ENCODE results near the gene RNGTT. TPM values are rescaled to one million over a fixed set of nuclear protein-coding genes. Genes with fewer than 3 reads are reported as not detected.

Gene RNGTT
- total RNA-seq, 2 donors from 2014 or later = 13.5 to 20.5 TPM

DNA sequence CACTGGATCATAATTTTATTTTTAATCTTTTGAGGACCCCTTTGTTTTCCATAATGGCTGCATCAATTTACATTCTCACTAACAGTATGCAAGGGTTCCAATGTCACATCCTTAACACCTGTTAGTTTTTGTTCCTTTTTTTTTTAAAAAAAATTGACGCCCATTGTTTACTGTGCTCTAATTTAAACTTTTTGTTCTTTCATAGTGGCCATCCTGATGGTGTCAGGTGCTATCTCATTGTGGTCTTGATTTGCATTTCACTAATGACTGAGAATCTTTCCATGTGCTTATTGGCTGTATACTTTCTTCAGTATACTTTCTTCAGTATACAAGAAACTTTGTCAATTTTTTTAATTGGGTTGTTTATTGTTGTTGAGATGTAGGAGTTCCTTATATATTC lies 347.0 kb downstream of the RNGTT start:
- Histone ChIP-seq H3K4me3 (no peak overlapping the region), H3K9me3 (no peaks in the 10 kb centered on the region), H3K36me3 (no peaks in the 10 kb centered on the region), H3K4me1 (ENCODE audit: control insufficient read depth in 1 of 2, low read depth in 2 of 2) (no peaks in the 10 kb centered on the region), H3K27me3 (replicated peaks; ENCODE audit: insufficient read depth) (no peaks in the 10 kb centered on the region), H3K27ac (no peak overlapping the region)
- DNase-seq (ENCODE audit: low spot score) = no peak
- no peak for ATAC-seq (ENCODE audit: insufficient number of reproducible peaks, low FRiP score, low read depth)
- no peak for TF ChIP-seq CTCF (IDR thresholded peaks at IDR 0.05)

DNA sequence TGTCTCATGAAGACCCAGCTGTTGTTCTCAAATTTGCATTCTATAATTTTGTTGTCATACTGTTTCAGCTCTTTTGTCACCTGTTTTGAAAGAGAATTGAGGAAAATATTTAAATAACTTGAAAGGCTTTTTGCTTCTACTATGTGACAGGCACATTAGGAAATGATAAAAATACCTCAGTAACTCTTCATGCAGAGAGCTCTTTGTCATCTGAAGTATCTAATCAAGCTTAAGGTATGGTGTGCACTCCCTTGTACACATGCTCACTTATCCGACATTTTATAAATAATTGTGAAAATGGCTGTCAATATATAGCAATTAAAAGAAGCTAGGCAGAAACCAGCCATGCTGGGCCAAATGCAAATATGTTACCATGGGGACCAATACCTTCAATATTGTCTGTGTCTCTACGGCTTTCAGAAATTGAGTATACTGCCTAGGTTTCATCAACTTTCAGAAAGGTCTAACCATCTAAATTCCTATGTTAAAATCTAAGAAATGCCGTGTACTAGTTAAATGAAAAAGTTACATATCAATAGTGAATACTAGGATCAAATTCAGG lies 349.0 kb downstream of the RNGTT start:
- no peak for DNase-seq (ENCODE audit: low spot score)
- no peak for ATAC-seq (ENCODE audit: insufficient number of reproducible peaks, low FRiP score, low read depth)
- TF ChIP-seq CTCF (IDR thresholded peaks at IDR 0.05) = no peak
- Histone ChIP-seq H3K4me1 (ENCODE audit: control insufficient read depth in 1 of 2, low read depth in 2 of 2) (no peaks in the 10 kb centered on the region), H3K36me3 (no peaks in the 10 kb centered on the region), H3K27me3 (replicated peaks; ENCODE audit: insufficient read depth) (no peaks in the 10 kb centered on the region), H3K27ac (no peak overlapping the region), H3K4me3 (no peak overlapping the region), H3K9me3 (no peaks in the 10 kb centered on the region)

DNA sequence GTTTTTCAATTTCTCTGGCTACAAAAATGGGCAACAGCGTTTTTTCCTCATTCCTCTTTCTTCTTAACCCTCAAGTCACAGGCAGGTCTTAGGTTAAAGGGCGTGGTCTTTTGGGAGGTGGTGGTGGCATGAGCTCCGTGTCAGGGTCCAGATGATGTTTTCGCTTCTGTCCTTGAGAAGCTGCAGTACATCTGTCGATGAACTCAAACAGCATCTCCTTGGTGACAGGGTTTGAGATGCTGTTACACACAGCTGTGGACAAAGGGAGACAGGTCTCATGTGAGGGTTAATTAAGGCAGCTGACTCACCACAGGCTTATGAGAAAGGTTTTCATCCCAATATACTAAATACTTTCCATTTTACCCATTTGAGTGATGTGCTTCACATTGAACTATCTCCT lies 350.8 kb downstream of the RNGTT start:
- Histone ChIP-seq H3K36me3 (no peaks in the 10 kb centered on the region), H3K4me1 (ENCODE audit: control insufficient read depth in 1 of 2, low read depth in 2 of 2) (no peaks in the 10 kb centered on the region), H3K27ac (no peak overlapping the region), H3K27me3 (replicated peaks; ENCODE audit: insufficient read depth) (no peaks in the 10 kb centered on the region), H3K4me3 (no peak overlapping the region), H3K9me3 (no peaks in the 10 kb centered on the region)
- ATAC-seq (ENCODE audit: insufficient number of reproducible peaks, low FRiP score, low read depth) = no peak
- no peak for DNase-seq (ENCODE audit: low spot score)
- no peak for TF ChIP-seq CTCF (IDR thresholded peaks at IDR 0.05)

DNA sequence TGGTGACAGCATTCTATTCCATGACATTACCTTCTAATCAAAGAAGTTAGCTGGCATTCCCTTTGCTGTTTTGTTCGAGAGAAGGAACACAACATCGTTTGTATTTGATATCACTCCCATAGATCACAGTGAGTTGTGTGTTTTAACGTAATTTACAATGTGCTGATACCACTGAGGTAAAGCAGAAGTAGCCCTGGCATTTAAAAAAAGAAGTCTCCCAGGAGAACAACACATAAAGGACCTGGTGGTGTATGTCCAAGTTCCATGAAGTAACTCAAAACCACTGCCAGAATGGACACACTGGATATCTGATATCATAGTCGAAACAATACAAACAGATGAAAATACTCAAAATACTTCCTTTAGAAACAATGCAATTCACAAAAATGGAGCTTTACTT lies 351.7 kb downstream of the RNGTT start:
- no peak for TF ChIP-seq CTCF (IDR thresholded peaks at IDR 0.05)
- Histone ChIP-seq H3K4me3 (no peak overlapping the region), H3K27ac (no peak overlapping the region), H3K4me1 (ENCODE audit: control insufficient read depth in 1 of 2, low read depth in 2 of 2) (no peaks in the 10 kb centered on the region), H3K9me3 (no peaks in the 10 kb centered on the region), H3K27me3 (replicated peaks; ENCODE audit: insufficient read depth) (no peaks in the 10 kb centered on the region), H3K36me3 (no peaks in the 10 kb centered on the region)
- DNase-seq (ENCODE audit: low spot score) (no peak), ATAC-seq (ENCODE audit: insufficient number of reproducible peaks, low FRiP score, low read depth) (no peak)

DNA sequence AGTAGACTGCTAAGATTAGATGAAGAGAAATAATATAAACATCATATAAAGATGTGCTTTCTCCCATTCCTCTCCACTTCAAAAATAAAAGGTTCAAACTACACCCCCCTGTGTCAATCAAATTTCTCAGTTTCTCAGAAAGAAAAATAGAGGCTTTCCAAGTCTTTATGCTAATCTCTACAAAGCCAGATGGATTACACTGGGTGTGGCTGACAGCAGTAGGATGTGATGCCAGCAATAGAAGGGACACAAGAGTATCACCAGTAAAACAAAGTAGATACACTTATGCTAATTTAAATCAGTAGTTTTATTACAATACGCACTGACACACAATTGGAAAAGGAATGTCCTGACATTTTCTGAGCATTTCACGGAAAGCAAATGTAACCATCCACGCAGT lies 353.4 kb downstream of the RNGTT start:
- Histone ChIP-seq H3K36me3 (no peaks in the 10 kb centered on the region), H3K9me3 (no peaks in the 10 kb centered on the region), H3K27me3 (replicated peaks; ENCODE audit: insufficient read depth) (no peaks in the 10 kb centered on the region), H3K27ac (no peak overlapping the region), H3K4me3 (no peak overlapping the region), H3K4me1 (ENCODE audit: control insufficient read depth in 1 of 2, low read depth in 2 of 2) (no peaks in the 10 kb centered on the region)
- DNase-seq (ENCODE audit: low spot score) = no peak
- no peak for ATAC-seq (ENCODE audit: insufficient number of reproducible peaks, low FRiP score, low read depth)
- no peak for TF ChIP-seq CTCF (IDR thresholded peaks at IDR 0.05)
